Central memory CD8-positive, alpha-beta T cell (primary cell): Measurements from ENCODE around the gene ZNF561.
A peak's percentile ranks its signal among the peaks of the same experiment; 100 is the strongest.
"Not testable (repeated sequence)": the region's sequence is repeated elsewhere in the genome, so short reads cannot be mapped to it uniquely, and the experiment has no call there.

ENCODE experiments used
- ATAC-seq: fragments of 150-1000 bp; cut with Tn5 transposase; replicated peaks from 2 replicates; pipeline ENCODE4 v1.10.0; 2022; ENCODE audit warnings: mild to moderate bottlenecking, moderate FRiP score, moderate number of reproducible peaks; ENCODE audit not compliant: poor library complexity, severe bottlenecking; ENCODE audit errors: extremely low read depth
- DNase-seq, 2 donors: peaks; one replicate each; pipeline ENCODE4 v3.0.0; 2021; ENCODE audit warnings: low spot score in 2 of 2
- H3K27ac Mint-ChIP-seq: one replicate; pipeline ENCODE4 v1.8.0; 2022; ENCODE audit warnings: low read depth, mild to moderate bottlenecking, moderate library complexity, mixed read lengths
- H3K27me3 Mint-ChIP-seq: one replicate; pipeline ENCODE4 v1.8.0; 2022; ENCODE audit warnings: mixed read lengths
- H3K36me3 Mint-ChIP-seq: one replicate; pipeline ENCODE4 v1.8.0; 2022; ENCODE audit warnings: mild to moderate bottlenecking, moderate library complexity, mixed read lengths; ENCODE audit not compliant: insufficient read depth
- H3K4me1 Mint-ChIP-seq: one replicate; pipeline ENCODE4 v1.8.0; 2022; ENCODE audit warnings: mixed read lengths
- H3K4me3 Mint-ChIP-seq: one replicate; pipeline ENCODE4 v1.8.0; 2022; ENCODE audit warnings: mild to moderate bottlenecking, moderate library complexity, mixed read lengths
- H3K9me3 Mint-ChIP-seq: one replicate; pipeline ENCODE4 v1.8.0; 2022; ENCODE audit warnings: mixed read lengths

ZNF561 gene

GRCh38 chr19:9622531-9622930 lies 1.5 kb upstream of the ZNF561 start:
- no peak for DNase-seq
- Mint-ChIP-seq H3K27me3 (no peaks in the 10 kb centered on the region), H3K4me3 (no peak overlapping the region), H3K27ac (no peak overlapping the region), H3K4me1 (peaks cover 33% of the 10 kb centered on the region), H3K36me3 (peaks cover 28% of the 10 kb centered on the region), H3K9me3 (no peaks in the 10 kb centered on the region)
- ATAC-seq = no peak

- Mint-ChIP-seq H3K9me3 (no peaks in the 10 kb centered on the region), H3K36me3 (peaks cover 41% of the 10 kb centered on the region), H3K4me3 (peak overlapping the region; percentile 98), H3K27me3 (no peaks in the 10 kb centered on the region), H3K4me1 (peaks cover 29% of the 10 kb centered on the region), H3K27ac (peak overlapping the region; percentile 99)
- ATAC-seq (no peak), DNase-seq (no peak)
These were observed 233 bp downstream of the ZNF561 start for GRCh38 chr19:9620842-9621155.

- Mint-ChIP-seq H3K4me1 (peaks cover 15% of the 10 kb centered on the region), H3K9me3 (no peaks in the 10 kb centered on the region), H3K27me3 (no peaks in the 10 kb centered on the region), H3K4me3 (no peak overlapping the region), H3K27ac (no peak overlapping the region), H3K36me3 (peaks cover 73% of the 10 kb centered on the region)
- no peak for ATAC-seq
- DNase-seq = no peak
These were observed 5.2 kb downstream of the ZNF561 start for GRCh38 chr19:9615844-9616243.

- no peak for ATAC-seq
- DNase-seq = no peak
- Mint-ChIP-seq H3K27ac (no peak overlapping the region), H3K9me3 (peaks cover 5% of the 10 kb centered on the region), H3K4me3 (no peak overlapping the region), H3K4me1 (no peaks in the 10 kb centered on the region), H3K36me3 (peaks cover 55% of the 10 kb centered on the region), H3K27me3 (no peaks in the 10 kb centered on the region)
These were observed 10.4 kb downstream of the ZNF561 start for GRCh38 chr19:9610484-9611113.

GRCh38 chr19:9608912-9609311 lies 12.1 kb downstream of the ZNF561 start:
- DNase-seq (no peak), ATAC-seq (no peak)
- Mint-ChIP-seq H3K36me3 (peaks cover 41% of the 10 kb centered on the region), H3K4me3 (no peak overlapping the region), H3K4me1 (no peaks in the 10 kb centered on the region), H3K9me3 (peaks cover 6% of the 10 kb centered on the region), H3K27ac (no peak overlapping the region), H3K27me3 (no peaks in the 10 kb centered on the region)

GRCh38 chr19:9597027-9597426 lies 24.0 kb downstream of the ZNF561 start:
- H3K27me3 Mint-ChIP-seq = peaks cover 43% of the 10 kb centered on the region
- no peak overlapping the region for H3K27ac Mint-ChIP-seq
- no peak overlapping the region for H3K4me3 Mint-ChIP-seq
- H3K4me1 Mint-ChIP-seq = no peaks in the 10 kb centered on the region
- H3K9me3 Mint-ChIP-seq = peaks cover 11% of the 10 kb centered on the region
- ATAC-seq = no peak
- DNase-seq = no peak
- no peaks in the 10 kb centered on the region for H3K36me3 Mint-ChIP-seq

- H3K27ac Mint-ChIP-seq = no peak overlapping the region
- H3K36me3 Mint-ChIP-seq = peaks cover 14% of the 10 kb centered on the region
- ATAC-seq = no peak
- H3K27me3 Mint-ChIP-seq = peaks cover 12% of the 10 kb centered on the region
- peak; percentile 53 to 60 for DNase-seq
- no peaks in the 10 kb centered on the region for H3K9me3 Mint-ChIP-seq
- H3K4me3 Mint-ChIP-seq = no peak overlapping the region
- H3K4me1 Mint-ChIP-seq = peaks cover 18% of the 10 kb centered on the region
These were observed 34.3 kb downstream of the ZNF561 start for GRCh38 chr19:9586764-9587163.

- H3K4me3 Mint-ChIP-seq = peak within 1 kb of the TSS; percentile 95
- H3K4me1 Mint-ChIP-seq = peaks cover 34% of the 10 kb centered on the region
- no peaks in the 10 kb centered on the region for H3K27me3 Mint-ChIP-seq
- peaks cover 16% of the 10 kb centered on the region for H3K36me3 Mint-ChIP-seq
- DNase-seq = peak; percentile 62 to 69
- ATAC-seq = peak; percentile 74
- H3K9me3 Mint-ChIP-seq = no peaks in the 10 kb centered on the region
- H3K27ac Mint-ChIP-seq = peak within 1 kb of the TSS; percentile 97
These were observed 36.8 kb downstream of the ZNF561 start, which contains the start of gene ZNF121 for GRCh38 chr19:9584073-9584833. TSS of gene ZNF121 (minus strand) at chr19:9584504. CDS start at chr19:9568097, 16,407 bp downstream.

GRCh38 chr19:9582081-9582725 lies 38.8 kb downstream of the ZNF561 start:
- not testable (repeated sequence) for DNase-seq, H3K9me3 Mint-ChIP-seq, H3K27me3 Mint-ChIP-seq, ATAC-seq
- H3K4me1 Mint-ChIP-seq = peaks cover 47% of the 10 kb centered on the region
- H3K27ac Mint-ChIP-seq = peak overlapping the region; percentile 5
- H3K4me3 Mint-ChIP-seq = peak overlapping the region; percentile 64
- H3K36me3 Mint-ChIP-seq = peaks cover 26% of the 10 kb centered on the region

- ATAC-seq (no peak), DNase-seq (no peak)
- Mint-ChIP-seq H3K27ac (no peak overlapping the region), H3K27me3 (no peaks in the 10 kb centered on the region), H3K36me3 (peaks cover 33% of the 10 kb centered on the region), H3K9me3 (no peaks in the 10 kb centered on the region), H3K4me1 (peaks cover 55% of the 10 kb centered on the region), H3K4me3 (no peak overlapping the region)
These were observed 40.3 kb downstream of the ZNF561 start for GRCh38 chr19:9580728-9581127.

- Mint-ChIP-seq H3K36me3 (peaks cover 33% of the 10 kb centered on the region), H3K27ac (no peak overlapping the region), H3K4me3 (no peak overlapping the region), H3K27me3 (no peaks in the 10 kb centered on the region), H3K4me1 (peaks cover 10% of the 10 kb centered on the region), H3K9me3 (peaks cover 28% of the 10 kb centered on the region)
- no peak for ATAC-seq
- DNase-seq = no peak
These were observed 50.8 kb downstream of the ZNF561 start for GRCh38 chr19:9570255-9570654.

GRCh38 chr19:9566729-9567128 lies 54.3 kb downstream of the ZNF561 start:
- no peaks in the 10 kb centered on the region for H3K27me3 Mint-ChIP-seq
- peaks cover 40% of the 10 kb centered on the region for H3K36me3 Mint-ChIP-seq
- ATAC-seq (no peak), DNase-seq (no peak)
- H3K27ac Mint-ChIP-seq = no peak overlapping the region
- no peaks in the 10 kb centered on the region for H3K4me1 Mint-ChIP-seq
- H3K9me3 Mint-ChIP-seq = peaks cover 12% of the 10 kb centered on the region
- H3K4me3 Mint-ChIP-seq = no peak overlapping the region
